ENCODE measurements around the gene PPIL4. TPM values are rescaled to one million over a fixed set of nuclear protein-coding genes. Genes with fewer than 3 reads are reported as not detected.
A peak's percentile ranks its signal among the peaks of the same experiment; 100 is the strongest.

Gene PPIL4
- total and polyA plus RNA-seq, 2 of the 13 experiments (the other 11 are each of a cell fraction or from before 2014, with no cell fraction given), result 5.5 to 46.0 TPM

- peak; percentile 51; the same call in 1 of the 2 replicates for TF ChIP-seq PBX3 (CRISPR knock-in tag; IDR thresholded peaks at IDR 0.05; ENCODE audit: borderline replicate concordance)
- TF ChIP-seq ZNF570 (CRISPR knock-in tag; IDR thresholded peaks at IDR 0.05; ENCODE audit: borderline replicate concordance), result no peak; the same call in 1 of the 2 replicates
- TF ChIP-seq ZSCAN31 (CRISPR knock-in tag; IDR thresholded peaks at IDR 0.05; ENCODE audit: low read depth), result peak; percentile 98
- peak; percentile 57 for TF ChIP-seq ZNF274 (CRISPR knock-in tag; IDR thresholded peaks at IDR 0.05)
- TF ChIP-seq ISL2 (CRISPR knock-in tag; IDR thresholded peaks at IDR 0.05), result peak; percentile 83
- TF ChIP-seq ZNF768 (CRISPR knock-in tag; IDR thresholded peaks at IDR 0.05), result 0 out of 2 replicates have a peak, but pooled peaks have one; percentile 55
- TF ChIP-seq PRDM10 (CRISPR knock-in tag; IDR thresholded peaks at IDR 0.05; ENCODE audit: low read depth), result peak; percentile 33; the same call in 1 of the 2 replicates
- TF ChIP-seq ZNF280D (CRISPR knock-in tag; IDR thresholded peaks at IDR 0.05), result peak; percentile 33; the same call in 1 of the 2 replicates
- TF ChIP-seq GMEB2 (CRISPR knock-in tag; IDR thresholded peaks at IDR 0.05; ENCODE audit: low read depth), result peak; percentile 99
- TF ChIP-seq SETDB1 (CRISPR knock-in tag; IDR thresholded peaks at IDR 0.05; ENCODE audit: borderline replicate concordance), result no peak
- no peak for TF ChIP-seq ZNF549 (CRISPR knock-in tag; IDR thresholded peaks at IDR 0.05)
- TF ChIP-seq NCOA1 (CRISPR knock-in tag; IDR thresholded peaks at IDR 0.05), result no peak
Observed at GRCh38 chr6:149545754-149546471, at the start of gene PPIL4 (continued).
